DND-41 (cell line): Measurements from ENCODE around the gene RAC2.

ENCODE experiments used
- EZH2 ChIP-seq: IDR thresholded peaks from 3 replicates; pipeline ENCODE4 v1.6.1; 2012; ENCODE audit warnings: borderline replicate concordance, low read depth, mild to moderate bottlenecking, moderate library complexity, low read length, inconsistent platforms; ENCODE audit not compliant: severe bottlenecking
- TF ChIP-seq, protein P1 (sequence below): IDR thresholded peaks from 2 replicates; pipeline ENCODE4 v1.5.1; 2012; ENCODE audit warnings: borderline replicate concordance, low read length, moderate library complexity, mild to moderate bottlenecking; ENCODE audit not compliant: poor library complexity, severe bottlenecking; ENCODE audit errors: extremely low read depth

GRCh38 chr22:37205046-37205445 lies 39.0 kb downstream of the RAC2 start:
- no peak for TF ChIP-seq EZH2
- TF ChIP-seq, protein P1, sequence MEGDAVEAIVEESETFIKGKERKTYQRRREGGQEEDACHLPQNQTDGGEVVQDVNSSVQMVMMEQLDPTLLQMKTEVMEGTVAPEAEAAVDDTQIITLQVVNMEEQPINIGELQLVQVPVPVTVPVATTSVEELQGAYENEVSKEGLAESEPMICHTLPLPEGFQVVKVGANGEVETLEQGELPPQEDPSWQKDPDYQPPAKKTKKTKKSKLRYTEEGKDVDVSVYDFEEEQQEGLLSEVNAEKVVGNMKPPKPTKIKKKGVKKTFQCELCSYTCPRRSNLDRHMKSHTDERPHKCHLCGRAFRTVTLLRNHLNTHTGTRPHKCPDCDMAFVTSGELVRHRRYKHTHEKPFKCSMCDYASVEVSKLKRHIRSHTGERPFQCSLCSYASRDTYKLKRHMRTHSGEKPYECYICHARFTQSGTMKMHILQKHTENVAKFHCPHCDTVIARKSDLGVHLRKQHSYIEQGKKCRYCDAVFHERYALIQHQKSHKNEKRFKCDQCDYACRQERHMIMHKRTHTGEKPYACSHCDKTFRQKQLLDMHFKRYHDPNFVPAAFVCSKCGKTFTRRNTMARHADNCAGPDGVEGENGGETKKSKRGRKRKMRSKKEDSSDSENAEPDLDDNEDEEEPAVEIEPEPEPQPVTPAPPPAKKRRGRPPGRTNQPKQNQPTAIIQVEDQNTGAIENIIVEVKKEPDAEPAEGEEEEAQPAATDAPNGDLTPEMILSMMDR: no peak
